ENCODE measurements around the gene C14orf93. TPM values are rescaled to one million over a fixed set of nuclear protein-coding genes. Genes with fewer than 3 reads are reported as not detected.

Gene C14orf93
- total and polyA plus RNA-seq, 2 donors (not counting 1 experiment from before 2014, with no cell fraction given): 4.8 to 13.0 TPM

- TF ChIP-seq CTCF (conservative IDR thresholded peaks at IDR 0.05 in 1 of 2, IDR thresholded peaks at IDR 0.05 in 1 of 2; ENCODE audit: low read depth in 1 of 2, low read length in 2 of 2) (no peak), EZH2 (IDR thresholded peaks at IDR 0.05; ENCODE audit: low read length, missing control alignments) (no peak)
- Histone ChIP-seq H3K79me2 (ENCODE audit: control insufficient read depth, insufficient read depth, low read length) (no peaks in the 10 kb centered on the region), H3K36me3 (ENCODE audit: control insufficient read depth, insufficient read depth, low read length) (no peaks in the 10 kb centered on the region), H3K9ac (ENCODE audit: insufficient read depth, low read length) (no peak overlapping the region), H2AFZ (ENCODE audit: low read length) (no peak overlapping the region), H4K20me1 (ENCODE audit: control insufficient read depth, extremely low read depth, insufficient read depth, low read length) (no peaks in the 10 kb centered on the region), H3K9me3 (ENCODE audit: control insufficient read depth, insufficient read depth, low read depth, low read length) (no peaks in the 10 kb centered on the region), H3K4me2 (ENCODE audit: extremely low read depth, insufficient read depth, low read length) (no peak overlapping the region), H3K27me3 (ENCODE audit: control insufficient read depth, insufficient read depth, low read length) (no peaks in the 10 kb centered on the region), H3K4me3 (replicated peaks in 1 of 4; ENCODE audit: control extremely low read depth in 1 of 4, insufficient read depth in 1 of 4, low read depth in 3 of 4, low read length in 4 of 4) (no peak overlapping the region), H3K4me1 (ENCODE audit: control insufficient read depth, extremely low read depth, insufficient read depth, low read length) (peaks cover 3% of the 10 kb centered on the region), H3K27ac (ENCODE audit: insufficient read depth, low read length) (no peak overlapping the region)
- DNase-seq (ENCODE audit: low read depth in 2 of 2): no peak
Measured at GRCh38 chr14:22997676-22998323, 12.1 kb downstream of the C14orf93 start.

- H3K27ac ChIP-seq (ENCODE audit: insufficient read depth, low read length): no peak overlapping the region
- H3K4me3 ChIP-seq (replicated peaks in 1 of 4; ENCODE audit: control extremely low read depth in 1 of 4, insufficient read depth in 1 of 4, low read depth in 3 of 4, low read length in 4 of 4): no peak overlapping the region
- no peak overlapping the region for H3K4me2 ChIP-seq (ENCODE audit: extremely low read depth, insufficient read depth, low read length)
- no peak overlapping the region for H2AFZ ChIP-seq (ENCODE audit: low read length)
- no peaks in the 10 kb centered on the region for H4K20me1 ChIP-seq (ENCODE audit: control insufficient read depth, extremely low read depth, insufficient read depth, low read length)
- H3K27me3 ChIP-seq (ENCODE audit: control insufficient read depth, insufficient read depth, low read length): no peaks in the 10 kb centered on the region
- H3K9me3 ChIP-seq (ENCODE audit: control insufficient read depth, insufficient read depth, low read depth, low read length): no peaks in the 10 kb centered on the region
- H3K9ac ChIP-seq (ENCODE audit: insufficient read depth, low read length): no peak overlapping the region
- no peaks in the 10 kb centered on the region for H3K36me3 ChIP-seq (ENCODE audit: control insufficient read depth, insufficient read depth, low read length)
- H3K4me1 ChIP-seq (ENCODE audit: control insufficient read depth, extremely low read depth, insufficient read depth, low read length): peaks cover 3% of the 10 kb centered on the region
- no peak for DNase-seq (ENCODE audit: low read depth in 2 of 2)
- H3K79me2 ChIP-seq (ENCODE audit: control insufficient read depth, insufficient read depth, low read length): no peaks in the 10 kb centered on the region
- TF ChIP-seq CTCF (conservative IDR thresholded peaks at IDR 0.05 in 1 of 2, IDR thresholded peaks at IDR 0.05 in 1 of 2; ENCODE audit: low read depth in 1 of 2, low read length in 2 of 2): no peak
- no peak for TF ChIP-seq EZH2 (IDR thresholded peaks at IDR 0.05; ENCODE audit: low read length, missing control alignments)
Measured at GRCh38 chr14:22996768-22997654, 12.9 kb downstream of the C14orf93 start.

DNA sequence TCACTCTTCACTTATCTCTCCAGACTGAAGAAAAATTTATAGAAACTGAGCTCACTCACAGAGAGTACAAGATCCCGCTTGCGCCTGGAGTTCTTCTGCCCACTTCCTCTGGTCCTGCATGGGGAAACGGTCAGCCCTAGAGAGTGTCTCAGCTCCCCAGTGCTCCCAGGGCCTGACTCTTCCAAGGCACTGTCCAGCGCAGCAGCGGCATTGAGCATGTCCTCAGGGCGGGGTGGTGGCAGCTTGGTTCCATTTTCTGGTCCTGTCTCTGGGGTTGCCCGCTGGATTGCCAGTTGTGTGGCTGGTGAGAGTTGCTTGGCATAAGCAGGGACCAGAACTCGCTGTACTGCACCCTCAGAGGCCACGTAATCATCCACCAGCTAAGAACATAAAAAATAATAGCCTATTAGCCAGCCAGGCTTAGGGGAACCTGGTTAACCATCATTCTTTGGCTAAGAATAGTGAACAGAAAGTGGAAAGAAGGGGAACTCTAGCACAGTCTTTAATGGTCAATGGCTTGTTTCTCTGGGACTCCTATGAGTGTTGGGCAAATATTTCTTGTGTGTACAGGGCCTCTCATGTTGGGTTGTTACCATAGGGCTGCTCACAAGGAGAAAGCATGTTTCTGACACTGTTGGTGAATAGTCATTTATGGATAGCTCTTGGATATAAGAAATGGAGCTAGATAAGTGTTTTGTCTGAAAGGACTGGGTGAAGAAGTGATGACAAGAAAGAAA is 13.9 kb downstream of the C14orf93 start:
- TF ChIP-seq EZH2 (IDR thresholded peaks at IDR 0.05; ENCODE audit: low read length, missing control alignments): no peak
- TF ChIP-seq CTCF (conservative IDR thresholded peaks at IDR 0.05 in 1 of 2, IDR thresholded peaks at IDR 0.05 in 1 of 2; ENCODE audit: low read depth in 1 of 2, low read length in 2 of 2): no peak
- Histone ChIP-seq H3K9ac (ENCODE audit: insufficient read depth, low read length) (no peak overlapping the region), H3K4me2 (ENCODE audit: extremely low read depth, insufficient read depth, low read length) (no peak overlapping the region), H3K79me2 (ENCODE audit: control insufficient read depth, insufficient read depth, low read length) (no peaks in the 10 kb centered on the region), H3K27me3 (ENCODE audit: control insufficient read depth, insufficient read depth, low read length) (no peaks in the 10 kb centered on the region), H4K20me1 (ENCODE audit: control insufficient read depth, extremely low read depth, insufficient read depth, low read length) (no peaks in the 10 kb centered on the region), H3K4me1 (ENCODE audit: control insufficient read depth, extremely low read depth, insufficient read depth, low read length) (peaks cover 3% of the 10 kb centered on the region), H3K36me3 (ENCODE audit: control insufficient read depth, insufficient read depth, low read length) (no peaks in the 10 kb centered on the region), H2AFZ (ENCODE audit: low read length) (no peak overlapping the region), H3K4me3 (replicated peaks in 1 of 4; ENCODE audit: control extremely low read depth in 1 of 4, insufficient read depth in 1 of 4, low read depth in 3 of 4, low read length in 4 of 4) (no peak overlapping the region), H3K9me3 (ENCODE audit: control insufficient read depth, insufficient read depth, low read depth, low read length) (no peaks in the 10 kb centered on the region), H3K27ac (ENCODE audit: insufficient read depth, low read length) (no peak overlapping the region)
- no peak for DNase-seq (ENCODE audit: low read depth in 2 of 2)
